Stimulated activated CD4-positive, alpha-beta T cell treated with anti-CD3 and anti-CD28 coated beads, Interleukin-4, amount 100 ng/mL, for 24 hours (primary cell): ENCODE measurements around the gene GOLT1A.
"Not testable (repeated sequence)": the region's sequence is repeated elsewhere in the genome, so short reads cannot be mapped to it uniquely, and the experiment has no call there.

Experiments used
- DNase-seq: peaks from one replicate; pipeline ENCODE4 v3.0.0-alpha.2; 2020

Gene GOLT1A

DNA sequence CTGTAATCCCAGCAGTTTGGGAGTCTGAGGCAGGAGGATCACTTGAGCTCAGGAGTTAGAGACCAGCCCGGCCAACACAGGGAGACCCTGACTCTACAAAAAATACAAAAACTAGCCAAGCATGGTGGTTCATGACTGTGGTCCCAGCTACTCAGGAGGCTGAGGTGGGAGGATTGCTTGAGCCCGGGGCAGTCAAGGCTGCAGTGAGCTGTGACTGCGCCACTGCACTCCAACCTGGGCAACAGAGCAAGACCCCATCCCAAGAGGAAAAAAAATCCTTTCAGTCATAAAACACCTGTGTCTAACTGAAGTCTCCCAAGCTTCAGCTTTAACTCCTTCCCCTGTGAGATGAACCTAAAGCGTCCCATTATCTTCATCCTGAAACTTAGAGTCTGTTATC is 33.1 kb upstream of the GOLT1A start:
- no peak for DNase-seq

DNA sequence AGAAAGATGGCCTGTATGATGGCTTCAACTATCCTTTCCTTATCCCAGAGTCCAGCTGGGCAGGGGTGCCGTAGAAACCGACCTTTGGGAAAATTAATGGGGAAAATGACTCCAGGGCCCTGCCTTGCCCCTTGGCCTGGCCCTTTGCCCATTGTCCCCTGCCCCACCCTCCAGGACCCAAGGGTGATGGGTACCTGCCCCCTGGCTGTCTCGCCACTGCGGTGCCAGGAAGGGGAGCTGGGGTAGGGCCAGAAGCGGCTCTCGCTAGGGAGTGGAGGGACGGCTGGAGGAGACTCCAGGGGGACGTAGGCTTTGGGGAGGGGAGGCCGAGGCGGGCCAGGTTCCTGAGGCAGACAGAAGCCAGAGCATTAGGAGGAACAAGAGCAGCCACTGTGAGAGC is 29.1 kb upstream of the GOLT1A start:
- DNase-seq, result no peak

GRCh38 chr1:204241914-204242313 is 28.1 kb upstream of the GOLT1A start:
- no peak for DNase-seq

DNA sequence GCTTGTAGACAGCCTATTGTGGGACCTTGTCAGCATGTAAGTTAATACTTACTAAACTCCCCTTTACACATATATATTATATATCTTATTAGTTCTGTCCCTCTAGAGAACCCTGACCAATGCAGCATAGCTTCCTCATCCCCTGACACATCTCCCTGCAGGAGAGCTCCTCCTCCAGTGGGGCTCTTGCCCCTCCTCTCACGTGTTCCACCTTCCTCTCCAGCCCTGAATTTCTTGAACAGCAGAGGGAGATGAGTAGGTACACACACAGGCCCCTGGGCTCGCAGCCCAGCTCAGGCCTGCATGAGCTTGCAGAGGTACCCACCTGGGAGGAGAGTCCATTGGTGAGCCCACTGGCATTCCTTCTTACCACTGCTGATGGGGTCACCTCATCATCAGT is 27.3 kb upstream of the GOLT1A start:
- no peak for DNase-seq

DNA sequence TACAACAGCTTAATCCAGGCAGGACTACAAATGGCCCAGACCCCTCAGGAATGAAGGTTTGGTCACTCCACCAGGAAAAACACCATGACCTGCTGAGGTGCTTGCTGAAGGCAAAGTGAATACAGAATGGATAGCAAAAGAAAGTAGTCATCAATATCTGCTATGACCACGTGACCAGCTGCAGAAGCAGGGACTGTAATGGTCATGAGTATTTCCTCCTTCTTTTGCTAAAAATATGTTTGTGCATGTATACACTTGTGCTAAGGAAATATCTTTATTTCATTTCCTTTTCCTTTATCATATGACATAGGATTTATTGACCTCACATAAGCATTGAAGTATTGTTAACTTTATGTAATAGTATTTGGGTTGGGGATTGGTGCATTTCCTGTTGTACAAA is 26.4 kb upstream of the GOLT1A start:
- no peak for DNase-seq

GRCh38 chr1:204239401-204239800 is 25.6 kb upstream of the GOLT1A start:
- DNase-seq, result not testable (repeated sequence)

DNA sequence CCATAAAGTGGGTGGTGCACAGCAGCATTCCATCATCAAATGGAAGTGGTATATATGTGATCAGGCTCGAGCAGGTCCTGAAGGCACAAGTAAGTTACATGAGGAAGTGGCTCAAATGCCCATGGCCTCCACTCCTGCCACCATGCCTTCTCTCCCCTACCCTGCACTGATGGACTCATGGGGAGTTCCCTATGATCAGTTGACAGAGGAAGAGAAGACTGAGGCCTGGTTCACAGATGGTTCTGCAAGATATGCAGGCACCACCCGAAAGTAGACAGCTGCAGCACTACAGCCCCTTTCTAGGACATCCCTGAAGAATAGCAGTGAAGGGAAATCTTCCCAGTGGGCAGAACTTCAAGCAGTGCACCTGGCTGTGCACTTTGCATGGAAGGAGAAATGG is 24.7 kb upstream of the GOLT1A start:
- DNase-seq, result not testable (repeated sequence)

DNA sequence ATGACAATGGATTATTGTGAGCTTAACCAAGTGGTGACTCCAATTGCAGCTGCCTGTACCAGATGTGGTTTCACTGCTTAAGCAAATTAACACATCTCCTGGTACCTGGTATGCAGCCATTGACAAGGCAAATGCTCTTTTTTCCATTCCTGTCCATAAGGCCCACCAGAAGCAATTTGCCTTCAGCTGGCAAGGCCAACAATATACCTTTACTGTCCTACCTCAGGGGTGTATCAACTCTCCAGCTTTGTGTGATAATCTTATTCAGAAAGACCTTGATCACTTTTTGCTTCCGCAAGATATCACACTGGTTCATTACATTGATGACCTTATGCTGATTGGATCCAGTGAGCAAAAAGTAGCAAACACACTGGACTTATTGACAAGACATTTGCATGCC is 23.7 kb upstream of the GOLT1A start:
- DNase-seq, result not testable (repeated sequence)

- no peak for DNase-seq
These were observed 18.7 kb upstream of the GOLT1A start for GRCh38 chr1:204232526-204232925.

- DNase-seq, result no peak
These were observed 16.4 kb upstream of the GOLT1A start for GRCh38 chr1:204230211-204230610.

DNA sequence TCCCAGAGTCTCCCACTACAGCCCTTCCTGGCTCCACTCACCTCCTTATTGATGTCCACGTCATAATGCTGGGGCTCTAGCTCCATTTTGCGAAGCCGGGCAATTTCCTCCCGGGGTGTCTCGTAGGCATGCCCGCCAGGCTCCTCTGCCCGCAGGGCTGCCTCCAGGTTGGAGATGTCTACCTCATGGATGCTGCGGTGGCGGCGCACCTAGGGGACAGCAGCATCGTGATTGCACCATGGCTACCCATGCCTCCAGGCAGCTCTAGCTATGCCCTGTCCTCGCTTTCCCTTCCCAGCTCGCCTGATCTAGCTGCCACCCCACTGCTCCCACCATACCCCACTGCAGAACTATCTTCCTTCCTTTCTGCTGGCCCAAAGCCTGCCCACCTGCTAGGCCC is 15.1 kb upstream of the GOLT1A start:
- DNase-seq, result no peak

- no peak for DNase-seq
These were observed 14.4 kb upstream of the GOLT1A start for GRCh38 chr1:204227996-204228785.

DNA sequence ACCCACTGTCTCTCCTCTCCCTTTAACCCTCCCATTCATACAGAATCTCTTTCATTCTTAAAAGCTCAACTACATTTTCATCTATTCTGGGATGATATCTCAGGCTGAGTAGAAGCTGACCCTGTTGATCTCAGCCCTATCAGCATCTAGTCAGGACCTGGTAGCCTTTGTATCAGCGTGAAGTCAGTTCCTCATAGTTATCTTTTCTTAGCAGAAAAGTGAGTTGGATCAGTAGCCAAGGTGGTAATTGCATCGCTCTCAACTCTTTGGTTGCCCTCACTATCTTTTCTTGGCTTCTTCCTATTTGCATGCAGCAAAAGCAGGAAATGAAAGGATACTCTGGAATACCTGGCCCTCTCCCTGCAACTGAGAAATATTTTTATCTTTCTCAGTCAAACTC is 13.6 kb upstream of the GOLT1A start:
- DNase-seq, result no peak

DNA sequence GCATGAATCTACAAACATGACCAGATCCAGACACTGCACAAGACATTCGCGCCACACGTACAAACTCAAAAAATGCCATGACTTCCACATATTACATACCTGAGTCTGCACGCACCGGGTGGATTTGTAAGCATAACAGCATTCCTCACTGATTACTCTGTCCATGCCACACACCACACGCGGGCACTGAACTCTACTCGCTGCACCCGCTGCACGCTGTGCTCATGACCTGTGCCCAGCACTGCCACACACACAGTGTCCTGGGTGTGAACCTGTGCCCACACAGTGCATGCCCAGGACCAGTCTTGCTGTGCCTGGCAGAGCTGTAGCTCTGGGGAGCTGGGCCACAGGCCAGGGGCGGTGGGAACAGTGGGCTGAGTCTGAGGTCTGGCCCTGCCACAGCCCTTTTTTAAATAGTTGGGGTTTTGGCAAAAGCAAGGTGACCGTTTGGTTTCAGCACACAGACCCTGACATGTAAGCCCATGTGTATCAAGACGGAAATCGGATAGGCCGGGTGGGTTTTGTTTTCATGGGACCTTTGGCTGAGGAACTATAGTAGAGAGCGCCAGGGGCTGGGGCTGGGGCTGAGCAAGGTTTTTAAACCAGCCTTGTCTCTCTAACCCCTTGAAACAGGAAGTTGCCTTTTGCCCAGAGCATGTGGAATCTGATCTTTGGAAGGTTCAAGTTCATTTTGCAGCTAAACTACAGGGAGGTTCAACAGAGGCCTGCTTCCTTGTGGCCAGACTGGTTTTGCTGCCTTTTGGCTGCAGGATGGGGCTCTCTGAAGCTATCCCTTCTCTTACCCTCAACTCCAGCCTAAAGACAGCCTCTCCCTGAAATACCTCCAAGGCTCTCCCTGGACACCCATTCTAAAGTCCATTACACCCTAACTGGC is 12.3 kb upstream of the GOLT1A start:
- no peak for DNase-seq

GRCh38 chr1:204224655-204225054 is 10.9 kb upstream of the GOLT1A start:
- DNase-seq, result no peak

- no peak for DNase-seq
These were observed 9.5 kb upstream of the GOLT1A start for GRCh38 chr1:204223129-204223860.

DNA sequence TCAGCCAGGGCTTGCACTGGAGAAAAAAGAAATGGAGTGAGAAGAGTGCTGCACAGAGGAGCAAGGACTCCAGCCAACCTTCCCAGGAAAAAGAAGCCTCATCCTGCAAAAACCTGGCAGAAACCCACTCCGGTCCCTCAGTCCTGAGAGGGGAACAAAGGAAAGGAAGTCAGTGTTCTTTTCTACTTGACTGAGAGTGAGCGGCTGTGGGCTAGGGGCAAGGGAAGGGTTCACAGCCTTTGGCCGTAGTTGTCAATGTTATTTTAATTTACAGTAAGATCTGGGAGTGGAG is 8.9 kb upstream of the GOLT1A start:
- no peak for DNase-seq

GRCh38 chr1:204222006-204222763 is 8.4 kb upstream of the GOLT1A start:
- DNase-seq, result no peak

- no peak for DNase-seq
These were observed 7.5 kb upstream of the GOLT1A start for GRCh38 chr1:204221271-204221670.

GRCh38 chr1:204219971-204220616 is 6.3 kb upstream of the GOLT1A start:
- no peak for DNase-seq

DNA sequence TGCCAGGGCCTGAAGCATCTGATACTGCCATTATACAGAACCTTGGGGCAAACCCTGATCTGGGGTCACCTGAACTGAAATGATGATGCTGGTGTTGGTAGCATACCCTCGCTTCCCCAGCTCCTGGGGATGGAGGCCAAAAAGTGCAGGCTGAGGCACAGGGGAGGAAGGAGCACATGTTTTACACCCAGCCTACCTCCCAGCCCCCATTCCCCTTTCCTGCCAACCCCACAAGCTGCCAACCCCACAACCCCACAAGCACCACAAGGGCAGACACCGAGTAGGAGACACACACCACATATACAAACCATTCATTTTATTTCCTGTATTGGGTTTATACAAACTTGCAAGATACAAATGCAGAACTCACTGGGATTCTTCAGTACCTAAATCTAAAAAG is 4.8 kb upstream of the GOLT1A start:
- DNase-seq, result no peak

DNA sequence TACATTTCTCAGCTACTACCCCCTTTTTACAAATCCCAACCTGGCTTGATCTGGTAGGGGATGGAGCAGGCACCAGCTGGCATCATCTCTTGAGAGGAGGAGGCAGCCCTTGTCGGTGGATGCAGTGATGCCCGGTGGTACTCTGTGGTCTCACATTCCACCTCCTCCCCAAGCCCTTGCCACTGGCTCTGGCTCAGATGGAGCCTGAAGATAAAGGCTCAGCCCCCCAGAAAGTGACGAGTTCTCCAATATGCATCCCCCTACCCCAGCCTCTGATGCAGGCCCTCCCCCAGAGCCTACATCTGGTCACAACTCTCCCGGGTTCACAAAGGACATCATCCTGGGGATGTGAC is 3.8 kb upstream of the GOLT1A start:
- DNase-seq, result no peak
